Measurements from ENCODE around the gene CMSS1. TPM values are rescaled to one million over a fixed set of nuclear protein-coding genes. Genes with fewer than 3 reads are reported as not detected.

Gene CMSS1
- total RNA-seq, 1 experiment from 2014 or later, result 93.8 TPM

DNA sequence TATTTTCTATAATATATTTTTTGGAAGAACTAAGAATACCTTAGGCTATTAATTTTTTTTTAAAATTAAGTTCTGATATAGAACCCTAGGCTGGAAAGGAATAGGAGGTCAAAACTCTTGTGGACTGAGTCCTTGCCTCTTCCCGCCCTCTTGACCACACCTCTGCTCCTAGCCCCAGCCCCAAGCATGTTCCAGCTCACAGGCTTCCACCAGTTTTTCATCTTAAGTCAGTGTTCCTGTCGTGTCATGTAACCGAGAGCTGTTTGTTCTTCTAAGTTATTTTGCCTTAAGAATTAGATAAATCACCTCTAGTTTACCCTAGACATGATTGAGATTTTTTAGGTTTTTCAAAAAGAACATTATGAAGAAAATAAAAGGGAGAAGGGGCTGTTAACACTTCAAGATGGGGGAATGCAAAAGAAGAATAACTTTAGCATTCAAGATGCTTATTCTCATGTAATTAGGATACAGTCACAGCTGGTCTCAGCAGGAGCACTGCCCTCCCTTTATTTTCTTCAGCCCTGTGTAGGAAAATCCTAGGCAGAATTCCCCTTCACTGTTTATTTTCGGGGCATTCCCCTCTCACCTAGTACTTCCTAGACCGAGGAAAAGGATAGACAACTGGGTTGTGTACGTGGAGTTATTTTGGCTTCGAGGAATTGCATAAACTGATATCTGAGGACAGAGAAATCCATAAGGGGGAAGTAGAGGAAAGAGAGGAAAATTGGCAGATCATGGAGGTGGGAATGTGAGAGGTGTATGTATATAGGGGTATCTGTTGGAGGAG lies 110.2 kb downstream of the CMSS1 start:
- Histone ChIP-seq H3K9me3 (replicated peaks) (no peaks in the 10 kb centered on the region; the same call in 1 of the 2 replicates), H3K4me1 (peaks cover 12% of the 10 kb centered on the region), H3K36me3 (no peaks in the 10 kb centered on the region), H3K4me3 (no peak overlapping the region), H3K27ac (no peak overlapping the region), H3K27me3 (no peaks in the 10 kb centered on the region)
- DNase-seq, result no peak

DNA sequence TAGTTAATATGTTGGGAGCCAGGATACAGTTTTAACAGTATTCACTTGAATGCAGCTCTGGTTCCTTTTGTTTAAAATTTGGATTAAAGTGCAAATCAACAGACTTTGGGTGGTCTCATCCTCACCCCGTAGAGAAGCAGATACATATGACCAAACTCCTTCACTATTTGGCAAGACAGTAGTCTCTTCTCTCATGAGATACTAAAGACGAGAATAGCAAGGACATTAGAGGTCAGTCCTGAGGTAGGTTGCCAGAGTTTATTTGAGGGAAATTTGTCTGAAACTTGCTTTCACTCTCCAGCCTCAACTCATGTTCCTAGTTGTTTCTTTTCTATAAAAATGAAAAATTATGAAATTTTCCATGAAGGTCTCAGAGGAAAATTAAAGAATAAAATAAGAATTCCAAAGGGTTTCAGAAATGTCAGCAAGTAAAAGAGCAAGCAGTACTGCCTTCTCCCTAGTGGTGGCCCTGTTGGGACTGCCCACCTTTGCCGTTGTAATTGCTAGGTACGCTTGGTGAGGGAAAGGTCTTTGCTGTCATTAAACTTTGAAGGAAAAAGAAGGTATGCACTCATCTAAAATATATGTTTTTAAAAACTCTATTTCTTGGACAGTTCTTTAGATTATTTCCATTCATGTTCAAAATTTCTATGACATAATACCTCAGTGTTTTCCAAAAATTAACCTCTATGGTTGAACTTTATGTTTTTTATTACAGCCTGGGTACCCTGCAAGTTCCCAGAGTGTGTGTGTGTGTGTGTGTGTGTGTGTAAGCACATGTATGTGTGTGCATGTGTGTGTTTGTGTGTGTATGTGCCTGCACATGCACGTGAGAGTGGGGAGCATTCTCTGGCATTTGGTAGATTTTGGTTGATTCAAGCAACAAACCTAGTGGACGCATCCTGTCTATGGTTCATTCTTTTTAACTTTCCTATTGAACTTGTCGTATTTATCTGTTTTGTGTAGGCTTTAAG lies 111.4 kb downstream of the CMSS1 start:
- no peaks in the 10 kb centered on the region for H3K36me3 ChIP-seq
- no peak overlapping the region for H3K27ac ChIP-seq

DNA sequence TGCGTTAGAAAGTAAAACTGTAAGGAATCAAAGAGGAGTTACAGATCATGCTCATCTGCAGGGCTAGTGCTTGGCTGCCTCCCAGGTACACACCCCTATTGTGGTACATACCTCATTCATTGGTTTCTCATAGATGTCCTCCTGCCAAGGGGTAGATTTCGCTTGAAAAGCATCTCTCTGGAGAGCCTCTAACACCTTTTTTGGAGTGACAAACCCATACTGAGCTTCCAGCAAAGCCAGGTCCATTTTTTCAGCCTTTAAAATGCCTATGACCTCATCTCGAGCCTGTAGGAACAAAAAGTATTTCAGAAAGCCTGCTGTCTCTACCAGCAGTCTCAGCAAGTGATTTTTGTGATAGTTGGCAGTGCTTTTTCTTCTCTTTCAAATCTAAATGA lies 112.1 kb downstream of the CMSS1 start:
- no peak overlapping the region for H3K27ac ChIP-seq
- no peak for DNase-seq
- peaks cover 12% of the 10 kb centered on the region for H3K4me1 ChIP-seq
- no peak overlapping the region for H3K4me3 ChIP-seq
- H3K36me3 ChIP-seq, result no peaks in the 10 kb centered on the region
- no peaks in the 10 kb centered on the region for H3K27me3 ChIP-seq
- no peaks in the 10 kb centered on the region for H3K9me3 ChIP-seq (replicated peaks)

More for the DNA sequence above, 111.4 kb downstream of the CMSS1 start:
- H3K4me1 ChIP-seq, result peaks cover 12% of the 10 kb centered on the region
- H3K9me3 ChIP-seq (replicated peaks), result no peaks in the 10 kb centered on the region; the same call in 1 of the 2 replicates
- DNase-seq, result no peak
- H3K4me3 ChIP-seq, result no peak overlapping the region
- no peaks in the 10 kb centered on the region for H3K27me3 ChIP-seq

DNA sequence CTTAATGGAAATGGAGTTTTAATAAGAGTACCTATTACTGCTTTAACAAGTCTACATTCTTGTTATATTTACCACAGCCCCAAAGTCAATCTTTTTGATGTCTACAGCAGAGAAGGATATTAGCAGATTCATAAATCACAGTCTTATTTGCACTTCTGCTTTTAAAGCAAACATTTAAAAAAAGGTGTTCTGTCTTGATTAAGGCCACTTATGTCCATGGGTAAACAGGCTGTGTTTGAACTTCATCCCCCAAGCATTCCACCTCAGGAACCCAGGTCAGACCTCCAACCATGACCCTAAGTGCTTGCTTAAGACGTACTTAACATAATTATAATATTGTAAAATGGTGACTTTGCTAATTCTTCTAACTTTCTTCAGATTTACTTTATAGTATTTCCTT lies 113.4 kb downstream of the CMSS1 start:
- DNase-seq, result no peak
- H3K27ac ChIP-seq, result no peak overlapping the region
- peaks cover 3% of the 10 kb centered on the region for H3K4me1 ChIP-seq
- no peaks in the 10 kb centered on the region for H3K27me3 ChIP-seq
- no peak overlapping the region for H3K4me3 ChIP-seq
- no peaks in the 10 kb centered on the region for H3K36me3 ChIP-seq
- H3K9me3 ChIP-seq (replicated peaks), result no peaks in the 10 kb centered on the region

DNA sequence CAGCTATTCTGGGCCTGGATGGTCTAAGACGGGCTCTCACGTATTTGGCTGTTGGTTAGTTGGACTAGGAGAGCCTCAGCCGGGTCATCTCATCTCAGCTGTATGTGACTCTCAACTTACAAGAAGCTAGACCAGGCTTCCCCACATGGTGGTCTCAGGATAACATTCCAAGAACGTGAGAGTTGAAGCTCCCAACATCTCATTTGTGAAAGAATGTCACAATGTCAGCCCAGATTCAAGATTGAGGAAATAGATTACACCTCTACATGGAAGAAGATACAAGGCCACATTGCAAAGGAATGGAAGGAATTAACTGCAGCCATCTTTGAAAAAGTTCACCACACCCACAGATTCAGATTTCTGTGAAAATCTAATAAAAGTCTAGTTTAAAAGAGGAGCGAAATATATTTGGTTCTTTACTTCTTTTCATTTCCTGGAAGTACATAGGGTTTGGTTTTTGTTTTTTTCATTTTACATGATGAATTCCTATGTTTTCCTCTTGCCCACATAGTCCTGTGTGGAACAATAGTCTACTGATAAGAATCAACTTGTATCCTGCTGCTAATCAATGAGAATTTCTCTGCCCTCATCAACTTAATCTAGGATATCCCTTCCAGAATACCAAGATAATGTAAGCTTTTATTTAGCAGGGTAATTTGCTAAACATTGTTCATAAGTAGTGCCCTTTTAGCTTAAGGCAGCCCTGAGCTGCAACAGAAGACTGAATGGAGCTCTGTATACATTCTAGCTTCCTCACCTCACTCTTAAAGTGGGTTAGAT lies 116.5 kb downstream of the CMSS1 start:
- Histone ChIP-seq H3K27me3 (no peaks in the 10 kb centered on the region), H3K4me1 (no peaks in the 10 kb centered on the region; the same call in 1 of the 2 replicates), H3K36me3 (no peaks in the 10 kb centered on the region), H3K4me3 (no peak overlapping the region), H3K27ac (no peak overlapping the region), H3K9me3 (replicated peaks) (no peaks in the 10 kb centered on the region)
- DNase-seq, result no peak

DNA sequence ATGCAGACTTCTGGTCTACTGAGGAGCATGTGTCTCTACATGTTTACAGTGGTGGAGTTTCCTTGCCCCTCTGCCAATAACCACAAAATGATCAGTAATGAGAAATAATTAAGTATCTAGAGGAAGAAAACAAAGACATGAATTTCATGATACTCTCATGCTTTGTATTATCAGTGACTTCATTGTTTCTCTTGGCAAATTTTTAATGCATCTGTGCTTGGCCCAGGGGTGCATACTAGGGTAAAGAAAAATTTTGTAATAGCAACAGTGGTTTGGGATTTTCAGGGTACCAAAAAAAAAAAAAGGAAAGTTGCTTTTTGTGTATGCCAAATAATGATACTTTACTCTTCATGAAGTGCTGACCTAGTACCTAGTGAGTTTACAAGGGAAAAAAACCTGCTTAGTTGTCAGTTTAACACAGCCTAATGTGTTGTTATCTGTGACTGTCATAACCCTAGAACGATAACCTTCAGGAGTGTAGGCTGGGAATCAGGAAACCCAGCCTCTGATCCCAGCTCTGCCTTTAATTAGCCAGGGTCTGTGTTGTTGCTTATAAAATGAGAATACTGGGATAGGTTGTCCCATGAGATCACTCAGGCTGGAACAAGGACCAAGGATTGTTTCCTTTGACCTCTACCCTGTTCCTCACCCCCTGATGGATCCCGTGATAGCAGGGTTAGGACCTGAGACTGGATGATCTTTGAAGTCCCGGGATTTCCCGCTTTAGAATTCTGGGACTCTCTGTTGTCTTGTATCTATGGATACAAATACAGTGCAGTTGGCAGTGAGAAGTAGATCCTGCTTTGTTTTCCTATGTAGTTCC lies 117.5 kb downstream of the CMSS1 start:
- Histone ChIP-seq H3K27me3 (no peaks in the 10 kb centered on the region), H3K4me3 (no peak overlapping the region), H3K27ac (no peak overlapping the region), H3K4me1 (no peaks in the 10 kb centered on the region; the same call in 1 of the 2 replicates), H3K36me3 (no peaks in the 10 kb centered on the region), H3K9me3 (replicated peaks) (no peaks in the 10 kb centered on the region)
- no peak for DNase-seq

DNA sequence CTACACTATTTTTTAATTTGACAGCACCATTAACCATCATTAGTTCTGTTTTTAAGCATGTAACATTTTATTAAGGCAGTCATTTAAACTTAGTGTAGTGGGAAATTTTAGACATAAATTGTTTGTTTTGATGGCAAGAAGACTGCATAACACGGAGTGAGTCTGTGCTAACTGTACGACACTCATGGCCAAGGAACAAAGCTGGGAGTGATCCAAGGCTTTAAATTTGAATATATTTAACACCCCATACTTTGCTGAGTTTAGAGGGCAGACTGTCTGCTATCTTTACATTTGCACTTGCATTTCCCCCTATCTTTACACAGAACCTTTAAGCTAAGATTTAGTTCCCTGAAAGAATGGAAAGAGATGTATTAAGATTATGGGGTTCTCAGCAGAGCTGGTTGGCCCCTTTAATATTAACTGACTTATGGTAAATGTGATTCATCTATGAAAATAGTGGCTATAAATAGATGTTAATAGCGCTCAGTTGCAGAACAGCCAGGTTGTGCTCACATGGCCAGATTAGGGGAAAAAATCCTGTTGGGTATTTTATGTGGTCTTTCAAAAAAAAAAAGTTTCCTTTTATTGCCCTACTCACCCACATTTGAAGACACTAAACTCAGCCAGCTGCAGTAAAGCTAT lies 120.7 kb downstream of the CMSS1 start:
- no peaks in the 10 kb centered on the region for H3K27me3 ChIP-seq
- H3K4me3 ChIP-seq, result no peak overlapping the region
- no peaks in the 10 kb centered on the region; the same call in 1 of the 2 replicates for H3K4me1 ChIP-seq
- no peak overlapping the region for H3K27ac ChIP-seq
- no peaks in the 10 kb centered on the region for H3K9me3 ChIP-seq (replicated peaks)
- H3K36me3 ChIP-seq, result no peaks in the 10 kb centered on the region
- DNase-seq, result no peak

DNA sequence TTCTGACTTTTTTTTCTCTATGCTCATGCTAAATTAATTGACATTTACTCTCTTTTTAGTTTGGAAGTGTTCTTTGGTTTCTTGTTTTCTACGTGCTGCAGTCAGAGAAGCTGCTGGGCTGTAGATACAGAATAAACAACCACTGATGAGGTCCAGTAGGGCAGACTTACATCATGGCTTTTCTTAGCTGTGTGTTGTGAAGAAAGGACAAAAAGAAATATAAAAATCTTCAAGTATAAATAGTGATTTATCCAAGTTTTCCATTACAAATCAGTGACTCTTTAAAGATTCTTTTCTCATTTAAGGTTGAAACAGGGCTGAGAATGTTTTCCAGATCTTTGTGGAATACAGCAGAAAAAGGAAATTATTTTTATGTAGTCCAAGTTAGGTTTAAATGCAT lies 122.2 kb downstream of the CMSS1 start:
- Histone ChIP-seq H3K9me3 (replicated peaks) (no peaks in the 10 kb centered on the region), H3K36me3 (no peaks in the 10 kb centered on the region), H3K27me3 (no peaks in the 10 kb centered on the region), H3K27ac (no peak overlapping the region), H3K4me3 (no peak overlapping the region), H3K4me1 (peaks cover 13% of the 10 kb centered on the region)
- DNase-seq, result no peak

DNA sequence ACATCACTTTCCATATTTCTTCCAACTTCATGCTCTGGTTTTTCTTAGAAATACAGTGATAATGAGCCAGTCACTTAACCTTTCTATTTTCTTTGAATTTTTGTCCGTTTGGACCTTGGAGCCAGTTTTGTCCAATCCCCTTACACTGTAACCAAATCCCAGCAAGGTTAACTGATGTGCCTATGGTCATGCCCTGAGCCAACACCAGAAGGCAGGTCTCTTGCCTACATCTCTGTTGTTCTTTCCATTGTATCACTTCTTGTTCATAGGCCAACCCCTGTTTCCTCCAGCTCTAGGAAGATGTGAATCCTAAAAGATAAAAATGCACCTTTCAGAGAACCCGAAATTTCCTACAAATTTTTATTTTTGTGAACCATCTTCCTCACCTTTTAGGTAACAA lies 122.7 kb downstream of the CMSS1 start:
- H3K27ac ChIP-seq, result no peak overlapping the region

DNA sequence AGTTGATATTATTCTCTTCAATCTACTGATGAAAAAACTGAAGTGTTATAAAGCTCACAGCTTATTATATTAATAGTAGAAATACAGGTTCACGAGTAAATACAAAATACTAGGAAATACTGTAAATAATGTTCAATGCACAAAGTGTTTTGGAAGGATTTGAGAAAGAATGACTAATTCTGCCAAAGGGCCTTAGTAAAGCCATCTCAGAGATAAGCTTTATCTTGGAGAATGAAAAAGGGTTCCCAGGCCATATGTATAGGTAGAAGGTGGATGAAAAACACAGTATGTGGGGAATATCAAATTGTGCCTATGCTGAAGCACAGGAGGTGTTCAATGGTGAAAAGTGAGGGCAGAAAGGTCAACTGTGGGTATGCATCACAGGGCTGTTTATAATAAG lies 123.5 kb downstream of the CMSS1 start:
- H3K36me3 ChIP-seq, result no peaks in the 10 kb centered on the region
- DNase-seq, result no peak
- H3K4me3 ChIP-seq, result no peak overlapping the region

More for the DNA sequence above, 122.7 kb downstream of the CMSS1 start:
- no peaks in the 10 kb centered on the region for H3K9me3 ChIP-seq (replicated peaks)
- H3K4me1 ChIP-seq, result peaks cover 18% of the 10 kb centered on the region
- H3K27me3 ChIP-seq, result no peaks in the 10 kb centered on the region
- H3K36me3 ChIP-seq, result no peaks in the 10 kb centered on the region
- DNase-seq, result no peak
- no peak overlapping the region for H3K4me3 ChIP-seq

DNA sequence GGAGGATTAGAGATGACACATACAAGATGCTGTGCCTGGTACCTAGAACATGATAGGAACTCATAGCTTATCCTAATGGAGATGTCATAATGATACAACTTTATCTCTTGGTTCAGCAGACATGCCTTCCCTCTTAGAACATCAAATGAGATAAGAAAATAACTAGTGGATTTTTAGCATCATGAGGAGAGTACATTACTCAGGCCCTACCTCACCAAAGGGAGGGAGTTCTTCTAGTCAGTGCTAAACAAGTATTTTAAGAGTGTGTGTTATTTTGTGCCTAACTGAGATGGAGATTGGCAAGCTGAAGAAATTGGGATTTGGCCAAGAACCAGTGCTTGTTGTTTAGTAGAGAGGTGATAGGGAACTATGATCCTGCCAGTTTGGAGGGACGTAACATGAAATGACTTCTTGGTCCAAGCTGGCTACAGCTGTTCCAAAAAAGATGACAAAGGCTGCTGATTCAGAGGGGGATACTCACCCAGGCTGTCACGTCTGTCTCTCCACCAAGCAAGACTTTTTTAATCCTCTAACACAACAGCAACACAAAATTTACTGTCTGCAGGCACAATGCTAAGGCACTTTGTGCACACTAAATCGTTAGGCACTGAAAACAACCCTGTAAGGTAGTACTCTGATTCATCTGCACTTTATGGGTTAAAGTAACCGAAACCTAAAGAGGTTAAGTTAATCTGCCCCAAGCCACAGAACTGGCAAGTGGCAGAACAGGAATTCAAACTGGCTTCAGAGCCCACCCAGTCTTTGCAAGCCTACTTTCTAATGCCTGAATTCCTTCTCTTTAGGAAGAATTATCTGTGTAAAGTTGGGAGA lies 126.5 kb downstream of the CMSS1 start:
- no peaks in the 10 kb centered on the region for H3K9me3 ChIP-seq (replicated peaks)
- peaks cover 26% of the 10 kb centered on the region for H3K4me1 ChIP-seq
- H3K4me3 ChIP-seq, result no peak overlapping the region; the same call in none of the 2 replicates
- DNase-seq, result peak; percentile 61 to 76
- H3K27me3 ChIP-seq, result no peaks in the 10 kb centered on the region
- peak overlapping the region; percentile 30 for H3K27ac ChIP-seq
- no peaks in the 10 kb centered on the region for H3K36me3 ChIP-seq

More for the DNA sequence above, 123.5 kb downstream of the CMSS1 start:
- no peaks in the 10 kb centered on the region for H3K27me3 ChIP-seq
- no peak overlapping the region for H3K27ac ChIP-seq
- H3K9me3 ChIP-seq (replicated peaks), result no peaks in the 10 kb centered on the region
- H3K4me1 ChIP-seq, result peaks cover 26% of the 10 kb centered on the region

DNA sequence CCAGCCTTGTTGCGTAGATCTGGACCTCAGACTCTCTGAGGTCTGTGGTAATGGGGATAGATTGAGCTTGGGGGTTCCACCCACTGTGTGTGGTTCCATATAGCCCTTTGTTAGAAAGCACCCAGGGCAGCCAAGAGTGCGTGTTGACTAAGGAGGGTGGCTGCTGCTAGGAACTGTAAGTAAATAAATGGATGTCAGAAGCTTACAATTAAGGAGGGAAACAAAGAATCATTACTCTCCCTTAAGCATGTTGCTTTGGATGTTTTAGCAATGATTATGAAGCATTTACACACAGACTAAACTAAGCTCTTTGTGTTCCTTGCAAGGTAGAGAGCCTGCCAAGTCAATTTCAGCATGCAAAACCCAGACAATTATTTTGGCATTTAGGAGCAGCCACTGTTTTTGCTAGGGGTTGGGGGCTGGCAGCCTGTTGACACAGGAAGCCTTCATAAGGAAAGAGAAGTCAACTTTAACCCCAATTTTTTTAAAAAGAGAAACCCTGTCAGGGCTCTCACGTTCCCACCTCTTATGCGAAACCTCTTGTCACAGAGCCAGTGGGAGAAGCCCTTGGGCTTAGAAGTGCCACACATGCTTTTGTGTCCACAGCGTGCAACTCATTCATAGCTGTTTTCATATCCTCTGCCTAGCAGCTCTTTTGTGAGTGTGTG lies 127.8 kb downstream of the CMSS1 start:
- H3K36me3 ChIP-seq, result no peaks in the 10 kb centered on the region
- no peak overlapping the region for H3K4me3 ChIP-seq
- peak overlapping the region; percentile 30; the same call in 1 of the 2 replicates for H3K27ac ChIP-seq
- H3K4me1 ChIP-seq, result peaks cover 28% of the 10 kb centered on the region
- no peaks in the 10 kb centered on the region for H3K27me3 ChIP-seq
- peak in 1 of 2 experiments; percentile 36 for DNase-seq
- no peaks in the 10 kb centered on the region for H3K9me3 ChIP-seq (replicated peaks)
